Astrocyte (in vitro differentiated cells and primary cell): ENCODE measurements around the gene STXBP5. TPM values are rescaled to one million over a fixed set of nuclear protein-coding genes. Genes with fewer than 3 reads are reported as not detected.

Experiments used
- DNase-seq: peaks from one replicate; pipeline ENCODE4 v3.0.0-alpha.2; 2010; ENCODE audit warnings: low read depth
- FAIRE-seq: peaks from 2 replicates; lab custom pipeline; 2011; peaks lifted over from hg19 to GRCh38; lab: Jason Lieb, UNC
- H2AFZ ChIP-seq: 2 replicates; pipeline ENCODE4 v1.6.0; 2012; ENCODE audit warnings: low read depth, low read length, inconsistent platforms
- H3K27ac ChIP-seq: 2 replicates; pipeline ENCODE4 v1.5.1; 2011; ENCODE audit warnings: low read depth, low read length, inconsistent platforms
- H3K27me3 ChIP-seq: 2 replicates; pipeline ENCODE4 v1.6.0; 2011; ENCODE audit warnings: low read length, inconsistent platforms; ENCODE audit not compliant: insufficient read depth
- H3K36me3 ChIP-seq: 2 replicates; pipeline ENCODE4 v1.5.1; 2011; ENCODE audit warnings: low read length, inconsistent platforms; ENCODE audit not compliant: insufficient read depth
- H3K4me1 ChIP-seq: 2 replicates; pipeline ENCODE4 v1.5.1; 2011; ENCODE audit warnings: low read length, inconsistent platforms; ENCODE audit not compliant: insufficient read depth
- H3K4me2 ChIP-seq: 2 replicates; pipeline ENCODE4 v1.6.0; 2012; ENCODE audit warnings: low read length, inconsistent platforms
- H3K4me3 ChIP-seq: 2 replicates; pipeline ENCODE4 v1.5.1; 2011; ENCODE audit warnings: low read depth, mild to moderate bottlenecking, low read length, inconsistent platforms; ENCODE audit not compliant: insufficient read depth
- H3K79me2 ChIP-seq: 2 replicates; pipeline ENCODE4 v1.6.0; 2012; ENCODE audit warnings: mild to moderate bottlenecking, low read length, inconsistent platforms; ENCODE audit not compliant: insufficient read depth
- H3K9ac ChIP-seq: 2 replicates; pipeline ENCODE4 v1.6.0; 2012; ENCODE audit warnings: mild to moderate bottlenecking, low read length, inconsistent platforms
- H3K9me3 ChIP-seq: 2 replicates; pipeline ENCODE4 v1.5.1; 2012; ENCODE audit warnings: low read depth, mild to moderate bottlenecking, low read length, inconsistent platforms; ENCODE audit not compliant: insufficient read depth
- H4K20me1 ChIP-seq: 2 replicates; pipeline ENCODE4 v1.6.0; 2012; ENCODE audit warnings: low read length, inconsistent platforms; ENCODE audit not compliant: insufficient read depth
- H3K27ac Mint-ChIP-seq: one replicate; pipeline ENCODE4 v1.8.0; 2021; ENCODE audit warnings: mild to moderate bottlenecking, mixed read lengths; ENCODE audit not compliant: unreplicated experiment
- H3K27me3 Mint-ChIP-seq: one replicate; pipeline ENCODE4 v1.8.0; 2021; ENCODE audit warnings: low read depth, mixed read lengths; ENCODE audit not compliant: unreplicated experiment
- H3K36me3 Mint-ChIP-seq: one replicate; pipeline ENCODE4 v1.8.0; 2021; ENCODE audit warnings: low read depth, mixed read lengths; ENCODE audit not compliant: unreplicated experiment
- H3K4me1 Mint-ChIP-seq: one replicate; pipeline ENCODE4 v1.8.0; 2021; ENCODE audit warnings: low read depth, mixed read lengths; ENCODE audit not compliant: unreplicated experiment
- H3K4me3 Mint-ChIP-seq: one replicate; pipeline ENCODE4 v1.8.0; 2021; ENCODE audit warnings: mild to moderate bottlenecking, moderate library complexity, mixed read lengths; ENCODE audit not compliant: unreplicated experiment
- H3K9me3 Mint-ChIP-seq: one replicate; pipeline ENCODE4 v1.8.0; 2021; ENCODE audit warnings: mild to moderate bottlenecking, mixed read lengths; ENCODE audit not compliant: unreplicated experiment
- EZH2 ChIP-seq: IDR thresholded peaks from 2 replicates; pipeline ENCODE4 v1.6.1; 2012; ENCODE audit warnings: mild to moderate bottlenecking, low read length, inconsistent platforms; ENCODE audit not compliant: insufficient read depth
- total RNA-seq: library from RNA; stranded (reverse); gene quantifications from 2 replicates; pipeline ENCODE4 v1.2.1, GENCODE V29; 2021
- TF ChIP-seq, protein P1 (sequence below): IDR thresholded peaks from 2 replicates; pipeline ENCODE4 v1.5.1; 2011; ENCODE audit warnings: low read depth, mild to moderate bottlenecking, inconsistent platforms, low read length, moderate library complexity; ENCODE audit not compliant: insufficient read depth

STXBP5 gene
- total RNA-seq, 1 donor from 2014 or later = 25.7 TPM

DNA sequence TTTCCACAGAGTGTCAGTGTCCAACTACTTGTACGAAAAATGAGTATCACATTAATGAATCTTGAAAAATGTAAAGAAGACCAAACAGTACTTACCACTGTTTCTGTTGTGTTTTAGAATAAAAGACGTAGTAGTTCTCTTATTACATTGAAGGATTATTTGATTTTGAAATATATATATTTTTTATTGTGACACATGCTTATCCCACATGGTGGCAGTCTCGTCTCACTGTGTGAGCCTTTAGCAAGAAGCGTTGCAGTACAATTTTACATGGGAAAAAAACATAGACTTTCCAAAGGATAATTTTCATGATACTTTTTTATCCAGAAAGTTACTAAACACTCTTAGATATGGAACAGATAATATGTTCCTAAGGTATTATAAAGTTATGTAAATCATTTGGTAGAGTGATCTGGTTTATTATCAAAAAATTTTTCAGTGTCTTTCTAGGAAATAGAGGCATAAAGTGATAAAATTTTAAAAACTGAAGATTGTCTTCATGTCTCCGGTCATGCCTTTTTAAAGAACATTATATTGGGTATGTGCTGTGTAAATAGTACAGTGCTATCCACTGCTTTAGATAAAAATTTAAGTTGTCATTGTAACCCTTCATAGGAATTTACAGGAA lies 186.8 kb downstream of the STXBP5 start:
- FAIRE-seq (no peak), DNase-seq (peak; percentile 4)
- Histone ChIP-seq H2AFZ (no peak overlapping the region), H3K9ac (no peak overlapping the region), H3K4me2 (no peak overlapping the region), H3K36me3 (no peaks in the 10 kb centered on the region), H4K20me1 (no peaks in the 10 kb centered on the region), H3K27me3 (no peaks in the 10 kb centered on the region), H3K9me3 (no peaks in the 10 kb centered on the region), H3K4me3 (no peak overlapping the region), H3K27ac (no peak overlapping the region), H3K79me2 (no peaks in the 10 kb centered on the region), H3K4me1 (no peaks in the 10 kb centered on the region)
- no peak overlapping the region for H3K27ac Mint-ChIP-seq
- no peaks in the 10 kb centered on the region for H3K36me3 Mint-ChIP-seq
- H3K4me1 Mint-ChIP-seq = no peaks in the 10 kb centered on the region
- no peaks in the 10 kb centered on the region for H3K27me3 Mint-ChIP-seq
- H3K9me3 Mint-ChIP-seq = peaks cover 1% of the 10 kb centered on the region
- no peak overlapping the region for H3K4me3 Mint-ChIP-seq
- no peak for TF ChIP-seq EZH2
- TF ChIP-seq, protein P1, sequence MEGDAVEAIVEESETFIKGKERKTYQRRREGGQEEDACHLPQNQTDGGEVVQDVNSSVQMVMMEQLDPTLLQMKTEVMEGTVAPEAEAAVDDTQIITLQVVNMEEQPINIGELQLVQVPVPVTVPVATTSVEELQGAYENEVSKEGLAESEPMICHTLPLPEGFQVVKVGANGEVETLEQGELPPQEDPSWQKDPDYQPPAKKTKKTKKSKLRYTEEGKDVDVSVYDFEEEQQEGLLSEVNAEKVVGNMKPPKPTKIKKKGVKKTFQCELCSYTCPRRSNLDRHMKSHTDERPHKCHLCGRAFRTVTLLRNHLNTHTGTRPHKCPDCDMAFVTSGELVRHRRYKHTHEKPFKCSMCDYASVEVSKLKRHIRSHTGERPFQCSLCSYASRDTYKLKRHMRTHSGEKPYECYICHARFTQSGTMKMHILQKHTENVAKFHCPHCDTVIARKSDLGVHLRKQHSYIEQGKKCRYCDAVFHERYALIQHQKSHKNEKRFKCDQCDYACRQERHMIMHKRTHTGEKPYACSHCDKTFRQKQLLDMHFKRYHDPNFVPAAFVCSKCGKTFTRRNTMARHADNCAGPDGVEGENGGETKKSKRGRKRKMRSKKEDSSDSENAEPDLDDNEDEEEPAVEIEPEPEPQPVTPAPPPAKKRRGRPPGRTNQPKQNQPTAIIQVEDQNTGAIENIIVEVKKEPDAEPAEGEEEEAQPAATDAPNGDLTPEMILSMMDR = peak; percentile 39

DNA sequence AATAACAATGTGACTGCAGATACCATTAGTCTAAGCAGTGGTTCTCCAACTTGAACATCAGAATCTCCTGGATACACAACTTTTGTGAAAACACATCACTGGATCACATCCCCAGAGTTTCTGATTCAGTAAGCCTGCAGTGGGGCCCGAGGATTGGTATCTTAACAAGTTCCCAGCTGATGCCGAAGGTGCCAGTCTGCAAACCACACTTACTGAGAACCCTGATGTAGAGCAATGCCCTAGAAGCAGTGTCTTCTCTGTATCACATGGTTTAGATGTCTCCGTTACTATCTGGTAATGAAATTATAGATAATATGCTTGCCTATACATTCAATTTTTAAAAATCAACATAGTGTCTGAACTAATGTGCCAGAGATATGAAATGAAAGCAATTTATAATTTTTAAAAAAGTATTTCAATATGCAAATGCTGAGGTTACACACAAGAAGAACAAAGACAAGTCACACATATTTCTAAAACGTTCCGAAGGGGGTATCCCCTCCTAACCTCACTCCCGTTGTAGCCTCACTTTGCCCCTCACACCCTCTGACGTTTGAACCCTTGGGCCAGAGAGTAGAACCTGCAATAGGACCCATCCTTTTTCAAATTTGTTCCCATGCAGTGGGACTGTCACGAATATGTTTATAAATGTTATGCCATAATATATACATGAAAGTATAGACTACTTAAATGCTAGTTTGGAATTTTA lies 188.9 kb downstream of the STXBP5 start:
- H3K27me3 Mint-ChIP-seq = no peaks in the 10 kb centered on the region
- Histone ChIP-seq H3K4me1 (no peaks in the 10 kb centered on the region), H3K4me3 (no peak overlapping the region), H2AFZ (no peak overlapping the region), H3K27me3 (no peaks in the 10 kb centered on the region), H3K4me2 (no peak overlapping the region), H3K27ac (no peak overlapping the region), H3K36me3 (no peaks in the 10 kb centered on the region), H3K9me3 (no peaks in the 10 kb centered on the region), H3K9ac (no peak overlapping the region), H3K79me2 (no peaks in the 10 kb centered on the region), H4K20me1 (no peaks in the 10 kb centered on the region)
- peaks cover 1% of the 10 kb centered on the region for H3K9me3 Mint-ChIP-seq
- no peaks in the 10 kb centered on the region for H3K36me3 Mint-ChIP-seq
- FAIRE-seq (no peak), DNase-seq (no peak)
- H3K4me1 Mint-ChIP-seq = no peaks in the 10 kb centered on the region
- TF ChIP-seq EZH2 = no peak
- TF ChIP-seq, protein P1 = no peak
- H3K4me3 Mint-ChIP-seq = no peak overlapping the region
- H3K27ac Mint-ChIP-seq = no peak overlapping the region

DNA sequence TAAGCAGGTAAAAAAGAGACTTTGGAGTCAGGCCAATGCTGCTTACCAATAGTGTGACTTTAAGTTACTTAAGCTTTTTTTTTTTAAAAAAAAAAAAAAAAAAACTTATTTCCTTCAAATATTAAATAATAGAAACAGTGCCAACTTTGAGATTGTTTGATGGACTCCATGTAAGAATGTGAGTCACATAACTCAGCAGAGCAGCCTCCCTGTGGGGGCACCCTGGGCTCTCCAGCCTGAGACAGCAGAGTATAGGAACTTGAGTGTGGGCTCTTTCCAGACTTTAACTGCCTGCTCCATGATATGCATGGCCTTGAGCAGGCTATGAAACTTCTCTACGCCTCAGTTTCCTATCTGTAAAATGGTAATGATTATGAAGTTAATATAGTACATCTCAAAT lies 190.9 kb downstream of the STXBP5 start:
- Mint-ChIP-seq H3K9me3 (peaks cover 1% of the 10 kb centered on the region), H3K27me3 (no peaks in the 10 kb centered on the region), H3K36me3 (no peaks in the 10 kb centered on the region), H3K27ac (no peak overlapping the region), H3K4me3 (no peak overlapping the region), H3K4me1 (no peaks in the 10 kb centered on the region)
- Histone ChIP-seq H3K36me3 (no peaks in the 10 kb centered on the region), H3K4me3 (no peak overlapping the region), H3K9ac (no peak overlapping the region), H3K79me2 (no peaks in the 10 kb centered on the region), H4K20me1 (no peaks in the 10 kb centered on the region), H3K4me2 (no peak overlapping the region), H3K9me3 (no peaks in the 10 kb centered on the region), H3K27ac (no peak overlapping the region), H2AFZ (no peak overlapping the region), H3K4me1 (no peaks in the 10 kb centered on the region), H3K27me3 (no peaks in the 10 kb centered on the region)
- peak; percentile 8 for DNase-seq
- no peak for FAIRE-seq
- TF ChIP-seq, protein P1 = no peak
- TF ChIP-seq EZH2 = no peak
